Astrocyte (in vitro differentiated cells and primary cell): ENCODE data around the gene SNAP47. TPM values are rescaled to one million over a fixed set of nuclear protein-coding genes. Genes with fewer than 3 reads are reported as not detected.

Experiments used
- DNase-seq: peaks from one replicate; pipeline ENCODE4 v3.0.0-alpha.2; 2010; ENCODE audit warnings: low read depth
- FAIRE-seq: peaks from 2 replicates; lab custom pipeline; 2011; peaks lifted over from hg19 to GRCh38; lab: Jason Lieb, UNC
- H2AFZ ChIP-seq: 2 replicates; pipeline ENCODE4 v1.6.0; 2012; ENCODE audit warnings: low read depth, low read length, inconsistent platforms
- H3K27ac ChIP-seq: 2 replicates; pipeline ENCODE4 v1.5.1; 2011; ENCODE audit warnings: low read depth, low read length, inconsistent platforms
- H3K27me3 ChIP-seq: 2 replicates; pipeline ENCODE4 v1.6.0; 2011; ENCODE audit warnings: low read length, inconsistent platforms; ENCODE audit not compliant: insufficient read depth
- H3K36me3 ChIP-seq: 2 replicates; pipeline ENCODE4 v1.5.1; 2011; ENCODE audit warnings: low read length, inconsistent platforms; ENCODE audit not compliant: insufficient read depth
- H3K4me1 ChIP-seq: 2 replicates; pipeline ENCODE4 v1.5.1; 2011; ENCODE audit warnings: low read length, inconsistent platforms; ENCODE audit not compliant: insufficient read depth
- H3K4me2 ChIP-seq: 2 replicates; pipeline ENCODE4 v1.6.0; 2012; ENCODE audit warnings: low read length, inconsistent platforms
- H3K4me3 ChIP-seq: 2 replicates; pipeline ENCODE4 v1.5.1; 2011; ENCODE audit warnings: low read depth, mild to moderate bottlenecking, low read length, inconsistent platforms; ENCODE audit not compliant: insufficient read depth
- H3K79me2 ChIP-seq: 2 replicates; pipeline ENCODE4 v1.6.0; 2012; ENCODE audit warnings: mild to moderate bottlenecking, low read length, inconsistent platforms; ENCODE audit not compliant: insufficient read depth
- H3K9ac ChIP-seq: 2 replicates; pipeline ENCODE4 v1.6.0; 2012; ENCODE audit warnings: mild to moderate bottlenecking, low read length, inconsistent platforms
- H3K9me3 ChIP-seq: 2 replicates; pipeline ENCODE4 v1.5.1; 2012; ENCODE audit warnings: low read depth, mild to moderate bottlenecking, low read length, inconsistent platforms; ENCODE audit not compliant: insufficient read depth
- H4K20me1 ChIP-seq: 2 replicates; pipeline ENCODE4 v1.6.0; 2012; ENCODE audit warnings: low read length, inconsistent platforms; ENCODE audit not compliant: insufficient read depth
- H3K27ac Mint-ChIP-seq: one replicate; pipeline ENCODE4 v1.8.0; 2021; ENCODE audit warnings: mild to moderate bottlenecking, mixed read lengths; ENCODE audit not compliant: unreplicated experiment
- H3K27me3 Mint-ChIP-seq: one replicate; pipeline ENCODE4 v1.8.0; 2021; ENCODE audit warnings: low read depth, mixed read lengths; ENCODE audit not compliant: unreplicated experiment
- H3K36me3 Mint-ChIP-seq: one replicate; pipeline ENCODE4 v1.8.0; 2021; ENCODE audit warnings: low read depth, mixed read lengths; ENCODE audit not compliant: unreplicated experiment
- H3K4me1 Mint-ChIP-seq: one replicate; pipeline ENCODE4 v1.8.0; 2021; ENCODE audit warnings: low read depth, mixed read lengths; ENCODE audit not compliant: unreplicated experiment
- H3K4me3 Mint-ChIP-seq: one replicate; pipeline ENCODE4 v1.8.0; 2021; ENCODE audit warnings: mild to moderate bottlenecking, moderate library complexity, mixed read lengths; ENCODE audit not compliant: unreplicated experiment
- H3K9me3 Mint-ChIP-seq: one replicate; pipeline ENCODE4 v1.8.0; 2021; ENCODE audit warnings: mild to moderate bottlenecking, mixed read lengths; ENCODE audit not compliant: unreplicated experiment
- CTCF ChIP-seq: IDR thresholded peaks from 2 replicates; pipeline ENCODE4 v1.5.1; 2011; ENCODE audit warnings: low read depth, mild to moderate bottlenecking, inconsistent platforms, low read length, moderate library complexity; ENCODE audit not compliant: insufficient read depth
- EZH2 ChIP-seq: IDR thresholded peaks from 2 replicates; pipeline ENCODE4 v1.6.1; 2012; ENCODE audit warnings: mild to moderate bottlenecking, low read length, inconsistent platforms; ENCODE audit not compliant: insufficient read depth
- total RNA-seq: library from RNA; stranded (reverse); gene quantifications from 2 replicates; pipeline ENCODE4 v1.2.1, GENCODE V29; 2021

SNAP47 gene
- total RNA-seq, 1 donor from 2014 or later = 31.9 TPM

- H4K20me1 ChIP-seq = no peaks in the 10 kb centered on the region
- peak overlapping the region; percentile 44 for H3K27ac ChIP-seq
- Mint-ChIP-seq H3K4me1 (peaks cover 4% of the 10 kb centered on the region), H3K27me3 (peaks cover 21% of the 10 kb centered on the region), H3K9me3 (no peaks in the 10 kb centered on the region), H3K36me3 (no peaks in the 10 kb centered on the region), H3K27ac (no peak overlapping the region), H3K4me3 (no peak overlapping the region)
- H3K9ac ChIP-seq = peak overlapping the region; percentile 21
- H3K79me2 ChIP-seq = no peaks in the 10 kb centered on the region
- TF ChIP-seq EZH2 = no peak
- TF ChIP-seq CTCF = no peak
- H3K27me3 ChIP-seq = peaks cover 4% of the 10 kb centered on the region
- peak overlapping the region; percentile 11 for H2AFZ ChIP-seq
- H3K4me1 ChIP-seq = peaks cover 20% of the 10 kb centered on the region
- H3K4me2 ChIP-seq = peak overlapping the region; percentile 77
- DNase-seq = no peak
- H3K4me3 ChIP-seq = no peak overlapping the region
- no peaks in the 10 kb centered on the region for H3K36me3 ChIP-seq
- H3K9me3 ChIP-seq = no peaks in the 10 kb centered on the region
- FAIRE-seq = no peak
These were observed 59.6 kb downstream of the SNAP47 start for GRCh38 chr1:227794817-227795192.

GRCh38 chr1:227795732-227796131, 60.5 kb downstream of the SNAP47 start:
- TF ChIP-seq EZH2 (no peak), CTCF (no peak)
- Mint-ChIP-seq H3K4me3 (no peak overlapping the region), H3K27ac (no peak overlapping the region), H3K4me1 (peaks cover 4% of the 10 kb centered on the region), H3K27me3 (peaks cover 16% of the 10 kb centered on the region), H3K9me3 (no peaks in the 10 kb centered on the region), H3K36me3 (no peaks in the 10 kb centered on the region)
- H3K27me3 ChIP-seq = peaks cover 4% of the 10 kb centered on the region
- FAIRE-seq (no peak), DNase-seq (no peak)
- H2AFZ ChIP-seq = no peak overlapping the region
- H3K36me3 ChIP-seq = no peaks in the 10 kb centered on the region
- H4K20me1 ChIP-seq = no peaks in the 10 kb centered on the region
- H3K4me3 ChIP-seq = no peak overlapping the region
- H3K79me2 ChIP-seq = no peaks in the 10 kb centered on the region
- no peak overlapping the region for H3K9ac ChIP-seq
- H3K4me1 ChIP-seq = peaks cover 20% of the 10 kb centered on the region
- H3K4me2 ChIP-seq = no peak overlapping the region
- no peak overlapping the region for H3K27ac ChIP-seq
- H3K9me3 ChIP-seq = no peaks in the 10 kb centered on the region

- Mint-ChIP-seq H3K27me3 (peaks cover 14% of the 10 kb centered on the region), H3K4me1 (peaks cover 4% of the 10 kb centered on the region), H3K4me3 (no peak overlapping the region), H3K27ac (no peak overlapping the region), H3K36me3 (no peaks in the 10 kb centered on the region), H3K9me3 (no peaks in the 10 kb centered on the region)
- Histone ChIP-seq H3K4me3 (no peak overlapping the region), H3K4me1 (peaks cover 20% of the 10 kb centered on the region), H4K20me1 (no peaks in the 10 kb centered on the region), H3K36me3 (no peaks in the 10 kb centered on the region), H3K27ac (no peak overlapping the region), H3K4me2 (no peak overlapping the region), H3K9me3 (no peaks in the 10 kb centered on the region), H2AFZ (no peak overlapping the region), H3K27me3 (peaks cover 4% of the 10 kb centered on the region), H3K79me2 (no peaks in the 10 kb centered on the region), H3K9ac (no peak overlapping the region)
- TF ChIP-seq EZH2 = no peak
- TF ChIP-seq CTCF = no peak
- DNase-seq (no peak), FAIRE-seq (no peak)
These were observed 61.2 kb downstream of the SNAP47 start for GRCh38 chr1:227796359-227796915.
